Measurements from ENCODE around the gene LEFTY1.

Gene LEFTY1

DNA sequence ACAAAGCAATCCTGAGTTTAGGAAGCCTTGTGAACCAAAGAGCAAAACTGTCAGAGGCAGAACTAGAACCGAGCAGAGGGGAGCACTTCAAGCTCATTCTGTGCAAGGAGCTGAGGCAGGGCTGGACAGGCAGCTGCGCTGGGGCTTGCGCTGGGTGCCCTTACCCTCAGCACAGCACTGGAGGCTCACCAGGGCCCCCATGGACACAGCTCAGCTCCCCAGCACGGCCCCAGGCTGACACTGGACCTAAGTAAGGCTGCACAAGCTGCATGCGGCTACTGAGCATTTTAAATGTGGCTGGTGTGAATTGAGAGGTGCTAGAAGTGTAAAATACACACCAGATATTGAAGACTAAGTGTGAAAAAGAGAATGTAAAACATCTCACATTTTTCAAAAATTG, 28.8 kb downstream of the LEFTY1 start:
- Histone ChIP-seq H3K27me3 (ENCODE audit: control insufficient read depth, insufficient read depth, low read length) (no peaks in the 10 kb centered on the region), H3K9ac (ENCODE audit: low read length) (no peak overlapping the region), H3K36me3 (ENCODE audit: control insufficient read depth, insufficient read depth, low read length) (peaks cover 31% of the 10 kb centered on the region), H3K4me3 (ENCODE audit: low read length) (no peak overlapping the region), H3K9me3 (ENCODE audit: control insufficient read depth, low read length) (no peaks in the 10 kb centered on the region), H3K4me1 (ENCODE audit: control insufficient read depth, insufficient read depth, low read length) (peaks cover 17% of the 10 kb centered on the region)

DNA sequence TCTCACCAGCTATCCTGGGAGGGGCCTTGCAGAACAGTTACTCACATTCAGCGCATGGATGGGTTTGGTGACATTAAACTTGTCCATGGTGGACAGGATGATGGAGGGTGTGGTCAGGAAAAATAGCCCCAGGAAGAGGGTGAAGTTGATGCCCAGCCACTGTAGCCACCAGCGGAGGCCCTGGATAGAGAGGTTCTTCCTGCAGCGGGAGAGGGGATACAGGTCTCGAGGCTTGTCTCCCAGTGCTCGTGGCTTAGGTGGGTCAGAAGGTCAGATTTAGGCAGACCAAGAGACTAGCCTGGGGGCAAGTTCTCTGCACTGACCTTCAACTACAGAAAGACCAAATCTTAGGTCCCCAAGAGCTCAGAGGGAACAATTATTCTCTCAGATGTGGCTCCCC, 29.8 kb downstream of the LEFTY1 start:
- no peak overlapping the region for H3K9ac ChIP-seq (ENCODE audit: low read length)
- no peaks in the 10 kb centered on the region for H3K27me3 ChIP-seq (ENCODE audit: control insufficient read depth, insufficient read depth, low read length)
- H3K4me3 ChIP-seq (ENCODE audit: low read length): no peak overlapping the region
- no peaks in the 10 kb centered on the region for H3K9me3 ChIP-seq (ENCODE audit: control insufficient read depth, low read length)
- peaks cover 40% of the 10 kb centered on the region for H3K36me3 ChIP-seq (ENCODE audit: control insufficient read depth, insufficient read depth, low read length)
- peaks cover 12% of the 10 kb centered on the region for H3K4me1 ChIP-seq (ENCODE audit: control insufficient read depth, insufficient read depth, low read length)

GRCh38 chr1:225857256-225857655, 31.7 kb downstream of the LEFTY1 start:
- no peak overlapping the region for H3K4me3 ChIP-seq (ENCODE audit: low read length)

GRCh38 chr1:225855503-225856300, 33.2 kb downstream of the LEFTY1 start:
- Histone ChIP-seq H3K4me3 (ENCODE audit: low read length) (no peak overlapping the region), H3K27me3 (ENCODE audit: control insufficient read depth, insufficient read depth, low read length) (no peaks in the 10 kb centered on the region), H3K9me3 (ENCODE audit: control insufficient read depth, low read length) (no peaks in the 10 kb centered on the region), H3K9ac (ENCODE audit: low read length) (no peak overlapping the region), H3K36me3 (ENCODE audit: control insufficient read depth, insufficient read depth, low read length) (peaks cover 42% of the 10 kb centered on the region), H3K4me1 (ENCODE audit: control insufficient read depth, insufficient read depth, low read length) (peaks cover 12% of the 10 kb centered on the region)

More at GRCh38 chr1:225857256-225857655, 31.7 kb downstream of the LEFTY1 start:
- H3K4me1 ChIP-seq (ENCODE audit: control insufficient read depth, insufficient read depth, low read length): peaks cover 12% of the 10 kb centered on the region
- H3K9ac ChIP-seq (ENCODE audit: low read length): no peak overlapping the region
- H3K36me3 ChIP-seq (ENCODE audit: control insufficient read depth, insufficient read depth, low read length): peaks cover 56% of the 10 kb centered on the region
- no peaks in the 10 kb centered on the region for H3K27me3 ChIP-seq (ENCODE audit: control insufficient read depth, insufficient read depth, low read length)
- no peaks in the 10 kb centered on the region for H3K9me3 ChIP-seq (ENCODE audit: control insufficient read depth, low read length)

DNA sequence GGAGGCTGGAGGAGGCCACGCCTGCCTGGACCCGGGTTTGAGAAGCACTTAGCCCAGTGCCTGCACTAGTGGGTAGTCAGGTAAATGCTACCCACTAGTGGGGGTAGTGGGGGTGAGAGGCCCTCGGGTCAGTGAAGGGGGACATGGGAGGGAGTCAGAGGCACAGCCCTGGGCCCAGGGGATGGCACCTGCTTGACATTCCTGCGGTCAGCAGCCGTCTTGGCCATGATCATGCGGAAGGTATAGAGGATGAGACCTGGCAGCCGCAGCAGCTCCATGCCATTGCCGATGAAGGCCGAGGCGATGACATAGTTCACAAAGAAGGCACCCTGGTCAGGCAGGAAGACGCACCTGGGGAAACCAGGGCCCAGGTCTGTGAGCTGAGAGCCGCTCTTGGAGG, 35.5 kb downstream of the LEFTY1 start:
- no peak overlapping the region for H3K4me3 ChIP-seq (ENCODE audit: low read length)
- H3K4me1 ChIP-seq (ENCODE audit: control insufficient read depth, insufficient read depth, low read length): peaks cover 15% of the 10 kb centered on the region
- no peaks in the 10 kb centered on the region for H3K9me3 ChIP-seq (ENCODE audit: control insufficient read depth, low read length)
- H3K9ac ChIP-seq (ENCODE audit: low read length): no peak overlapping the region
- peaks cover 35% of the 10 kb centered on the region for H3K36me3 ChIP-seq (ENCODE audit: control insufficient read depth, insufficient read depth, low read length)
- no peaks in the 10 kb centered on the region for H3K27me3 ChIP-seq (ENCODE audit: control insufficient read depth, insufficient read depth, low read length)

- Histone ChIP-seq H3K36me3 (ENCODE audit: control insufficient read depth, insufficient read depth, low read length) (peaks cover 41% of the 10 kb centered on the region), H3K27me3 (ENCODE audit: control insufficient read depth, insufficient read depth, low read length) (no peaks in the 10 kb centered on the region), H3K4me3 (ENCODE audit: low read length) (no peak overlapping the region), H3K9me3 (ENCODE audit: control insufficient read depth, low read length) (no peaks in the 10 kb centered on the region), H3K9ac (ENCODE audit: low read length) (no peak overlapping the region), H3K4me1 (ENCODE audit: control insufficient read depth, insufficient read depth, low read length) (peaks cover 19% of the 10 kb centered on the region)
Measured at GRCh38 chr1:225852413-225853124, 36.4 kb downstream of the LEFTY1 start.

- peaks cover 21% of the 10 kb centered on the region for H3K4me1 ChIP-seq (ENCODE audit: control insufficient read depth, insufficient read depth, low read length)
- H3K9ac ChIP-seq (ENCODE audit: low read length): no peak overlapping the region
- H3K36me3 ChIP-seq (ENCODE audit: control insufficient read depth, insufficient read depth, low read length): peaks cover 40% of the 10 kb centered on the region
- no peak overlapping the region for H3K4me3 ChIP-seq (ENCODE audit: low read length)
- H3K27me3 ChIP-seq (ENCODE audit: control insufficient read depth, insufficient read depth, low read length): no peaks in the 10 kb centered on the region
- H3K9me3 ChIP-seq (ENCODE audit: control insufficient read depth, low read length): no peaks in the 10 kb centered on the region
Measured at GRCh38 chr1:225851805-225852204, 37.1 kb downstream of the LEFTY1 start.

- Histone ChIP-seq H3K4me1 (ENCODE audit: control insufficient read depth, insufficient read depth, low read length) (peaks cover 18% of the 10 kb centered on the region), H3K36me3 (ENCODE audit: control insufficient read depth, insufficient read depth, low read length) (peaks cover 48% of the 10 kb centered on the region), H3K4me3 (ENCODE audit: low read length) (no peak overlapping the region), H3K9ac (ENCODE audit: low read length) (no peak overlapping the region), H3K9me3 (ENCODE audit: control insufficient read depth, low read length) (no peaks in the 10 kb centered on the region), H3K27me3 (ENCODE audit: control insufficient read depth, insufficient read depth, low read length) (no peaks in the 10 kb centered on the region)
Measured at GRCh38 chr1:225850370-225850769, 38.6 kb downstream of the LEFTY1 start.

GRCh38 chr1:225849925-225850324, 39.0 kb downstream of the LEFTY1 start:
- no peaks in the 10 kb centered on the region for H3K9me3 ChIP-seq (ENCODE audit: control insufficient read depth, low read length)
- no peak overlapping the region for H3K4me3 ChIP-seq (ENCODE audit: low read length)
- H3K9ac ChIP-seq (ENCODE audit: low read length): no peak overlapping the region
- H3K36me3 ChIP-seq (ENCODE audit: control insufficient read depth, insufficient read depth, low read length): peaks cover 46% of the 10 kb centered on the region
- H3K27me3 ChIP-seq (ENCODE audit: control insufficient read depth, insufficient read depth, low read length): no peaks in the 10 kb centered on the region
- H3K4me1 ChIP-seq (ENCODE audit: control insufficient read depth, insufficient read depth, low read length): peaks cover 18% of the 10 kb centered on the region

- no peaks in the 10 kb centered on the region for H3K27me3 ChIP-seq (ENCODE audit: control insufficient read depth, insufficient read depth, low read length)
- H3K4me3 ChIP-seq (ENCODE audit: low read length): no peak overlapping the region
- H3K9me3 ChIP-seq (ENCODE audit: control insufficient read depth, low read length): no peaks in the 10 kb centered on the region
- H3K36me3 ChIP-seq (ENCODE audit: control insufficient read depth, insufficient read depth, low read length): peaks cover 31% of the 10 kb centered on the region
- no peak overlapping the region for H3K9ac ChIP-seq (ENCODE audit: low read length)
- H3K4me1 ChIP-seq (ENCODE audit: control insufficient read depth, insufficient read depth, low read length): peaks cover 18% of the 10 kb centered on the region
Measured at GRCh38 chr1:225848030-225848955, 40.7 kb downstream of the LEFTY1 start.

DNA sequence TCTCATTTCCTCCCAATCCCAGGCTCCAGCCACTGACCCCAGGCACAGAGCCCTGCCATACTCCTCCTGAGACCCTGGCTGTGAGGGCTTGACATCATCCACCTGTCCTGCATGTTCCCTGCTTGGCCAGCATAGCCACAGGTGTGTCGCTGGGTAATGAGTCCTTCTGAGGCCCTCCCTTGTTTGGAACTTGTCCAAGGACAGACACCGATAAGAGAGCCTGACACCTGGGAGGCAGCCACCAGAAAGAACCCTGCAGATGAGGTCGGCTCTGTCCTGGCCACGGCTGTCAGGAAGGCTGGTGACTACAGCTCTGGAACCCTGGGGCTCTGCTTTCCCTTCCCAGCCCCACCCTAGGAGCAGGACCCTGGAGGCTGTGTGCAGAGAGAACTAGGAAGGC, 41.3 kb downstream of the LEFTY1 start:
- peaks cover 18% of the 10 kb centered on the region for H3K4me1 ChIP-seq (ENCODE audit: control insufficient read depth, insufficient read depth, low read length)
- no peak overlapping the region for H3K9ac ChIP-seq (ENCODE audit: low read length)
- H3K4me3 ChIP-seq (ENCODE audit: low read length): no peak overlapping the region
- H3K36me3 ChIP-seq (ENCODE audit: control insufficient read depth, insufficient read depth, low read length): peaks cover 24% of the 10 kb centered on the region
- H3K27me3 ChIP-seq (ENCODE audit: control insufficient read depth, insufficient read depth, low read length): no peaks in the 10 kb centered on the region
- no peaks in the 10 kb centered on the region for H3K9me3 ChIP-seq (ENCODE audit: control insufficient read depth, low read length)
